Caco-2 (cell line): ENCODE results near the gene SLC10A3. TPM values are rescaled to one million over a fixed set of nuclear protein-coding genes. Genes with fewer than 3 reads are reported as not detected.

Experiments used
- BruUV-seq: library from RNA; stranded (reverse); fragments of 400-500 nt; replicated peaks from 2 replicates; lab custom pipeline; 2021; lab: Mats Ljungman, UMichigan
- CTCF ChIA-PET: fragments of 300-600 bp; sonication (Branson Sonifier 250); formaldehyde crosslinking; loops from one replicate; lab custom pipeline; 2022; ENCODE audit warnings: antibody characterized with exemption; lab: Charles Lee
- POLR2A ChIA-PET: fragments of 300-600 bp; sonication (Branson Sonifier 250); formaldehyde crosslinking; loops from one replicate; lab custom pipeline; 2022; ENCODE audit warnings: antibody characterized with exemption; lab: Charles Lee
- DNase-seq, 2 experiments: peaks; one replicate each; pipeline versions ENCODE4 v3.0.0 to v3.0.0-alpha.2; 2020 to 2022
- H3K27me3 ChIP-seq: replicated peaks from 2 replicates; pipeline ENCODE4 v1.6.0; 2011; ENCODE audit warnings: low read length; ENCODE audit not compliant: control insufficient read depth, insufficient read depth
- H3K36me3 ChIP-seq: 2 replicates; pipeline ENCODE4 v1.5.1; 2011; ENCODE audit warnings: low read length; ENCODE audit not compliant: control insufficient read depth, insufficient read depth
- H3K4me1 ChIP-seq: fragments of 250-450 bp; sonication (Bioruptor Pico); 2 replicates; pipeline ENCODE4 v1.5.1; 2020; ENCODE audit warnings: mild to moderate bottlenecking
- H3K4me3 ChIP-seq: 2 replicates; pipeline ENCODE4 v1.5.1; 2011; ENCODE audit warnings: low read depth, mild to moderate bottlenecking, control low read depth, low read length
- H3K9me3 ChIP-seq: fragments of 250-450 bp; sonication (Bioruptor Pico); 2 replicates; pipeline ENCODE4 v1.5.1; 2020; ENCODE audit warnings: mild to moderate bottlenecking, moderate library complexity
- H3K27ac Mint-ChIP-seq: one replicate; pipeline ENCODE4 v1.8.0; 2022; ENCODE audit warnings: mixed read lengths; ENCODE audit not compliant: unreplicated experiment
- H3K27me3 Mint-ChIP-seq: one replicate; pipeline ENCODE4 v1.8.0; 2022; ENCODE audit warnings: mixed read lengths; ENCODE audit not compliant: insufficient read depth, unreplicated experiment
- H3K36me3 Mint-ChIP-seq: one replicate; pipeline ENCODE4 v1.8.0; 2022; ENCODE audit warnings: mild to moderate bottlenecking, mixed read lengths; ENCODE audit not compliant: insufficient read depth, unreplicated experiment
- H3K4me1 Mint-ChIP-seq: one replicate; pipeline ENCODE4 v1.8.0; 2022; ENCODE audit warnings: low read depth, mixed read lengths; ENCODE audit not compliant: unreplicated experiment
- H3K4me3 Mint-ChIP-seq: one replicate; pipeline ENCODE4 v1.8.0; 2022; ENCODE audit warnings: mild to moderate bottlenecking, moderate library complexity, mixed read lengths; ENCODE audit not compliant: unreplicated experiment
- H3K9me3 Mint-ChIP-seq: one replicate; pipeline ENCODE4 v1.8.0; 2022; ENCODE audit warnings: mixed read lengths; ENCODE audit not compliant: unreplicated experiment
- intact Hi-C: fragments of 100-400 bp; cut with micrococcal nuclease; formaldehyde crosslinking; loops from one replicate; pipeline ENCODE4 v1.10.0; 2022; ENCODE audit not compliant: unreplicated experiment
- total RNA-seq: library from RNA; stranded (reverse); gene quantifications from 2 replicates; pipeline ENCODE4 v1.2.3, GENCODE V29; 2022
- TF ChIP-seq, protein P1 (sequence below), 2 experiments: fragments of 200-600 bp in 1 of 2; IDR thresholded peaks; 1 replicate in 1 of 2; 2 replicates in 1 of 2; pipeline versions ENCODE4 v1.5.1 to v1.8.0; 2011 to 2022; ENCODE audit warnings: antibody characterized with exemption in 1 of 2, control low read depth in 1 of 2, inconsistent platforms in 1 of 2, low read depth in 1 of 2, low read length in 1 of 2, mild to moderate bottlenecking in 1 of 2, moderate library complexity in 1 of 2; ENCODE audit not compliant: insufficient read depth in 1 of 2, severe bottlenecking in 1 of 2, unreplicated experiment in 1 of 2

The SLC10A3 gene
- total RNA-seq, 1 experiment from 2014 or later: 22.5 TPM

DNA sequence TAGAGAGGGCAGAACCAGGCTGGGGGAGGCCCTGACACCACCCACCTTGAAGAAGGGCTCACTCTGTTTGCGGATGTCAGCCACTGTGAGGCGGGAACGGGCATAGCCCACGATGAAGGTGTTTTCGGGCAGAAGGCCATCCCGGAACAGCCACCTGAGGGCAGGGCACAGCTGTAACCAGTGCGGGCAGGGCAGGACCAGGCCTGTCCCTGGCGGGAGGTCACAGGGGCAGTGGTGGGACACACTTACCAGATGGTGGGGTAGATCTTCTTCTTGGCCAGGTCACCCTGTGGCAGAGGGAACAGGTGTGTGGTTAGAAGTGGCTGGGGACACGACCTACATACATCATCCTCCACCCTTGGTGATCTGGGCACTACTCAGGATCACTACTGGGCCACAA lies 45.5 kb upstream of the SLC10A3 start:
- Mint-ChIP-seq H3K9me3 (no peaks in the 10 kb centered on the region), H3K4me1 (no peaks in the 10 kb centered on the region), H3K27ac (no peak overlapping the region), H3K4me3 (no peak overlapping the region), H3K36me3 (peaks cover 18% of the 10 kb centered on the region), H3K27me3 (no peaks in the 10 kb centered on the region)
- DNase-seq: no peak
- intact Hi-C loops: loop anchor here (2.0 kb wide), 1 partner anchor 45 kb away; the partner anchor contains the start of gene SLC10A3
- TF ChIP-seq, protein P1, sequence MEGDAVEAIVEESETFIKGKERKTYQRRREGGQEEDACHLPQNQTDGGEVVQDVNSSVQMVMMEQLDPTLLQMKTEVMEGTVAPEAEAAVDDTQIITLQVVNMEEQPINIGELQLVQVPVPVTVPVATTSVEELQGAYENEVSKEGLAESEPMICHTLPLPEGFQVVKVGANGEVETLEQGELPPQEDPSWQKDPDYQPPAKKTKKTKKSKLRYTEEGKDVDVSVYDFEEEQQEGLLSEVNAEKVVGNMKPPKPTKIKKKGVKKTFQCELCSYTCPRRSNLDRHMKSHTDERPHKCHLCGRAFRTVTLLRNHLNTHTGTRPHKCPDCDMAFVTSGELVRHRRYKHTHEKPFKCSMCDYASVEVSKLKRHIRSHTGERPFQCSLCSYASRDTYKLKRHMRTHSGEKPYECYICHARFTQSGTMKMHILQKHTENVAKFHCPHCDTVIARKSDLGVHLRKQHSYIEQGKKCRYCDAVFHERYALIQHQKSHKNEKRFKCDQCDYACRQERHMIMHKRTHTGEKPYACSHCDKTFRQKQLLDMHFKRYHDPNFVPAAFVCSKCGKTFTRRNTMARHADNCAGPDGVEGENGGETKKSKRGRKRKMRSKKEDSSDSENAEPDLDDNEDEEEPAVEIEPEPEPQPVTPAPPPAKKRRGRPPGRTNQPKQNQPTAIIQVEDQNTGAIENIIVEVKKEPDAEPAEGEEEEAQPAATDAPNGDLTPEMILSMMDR (IDR thresholded peaks at IDR 0.05; ENCODE audit: insufficient read depth in 1 of 2, low read depth in 1 of 2, low read length in 1 of 2, severe bottlenecking in 1 of 2, unreplicated experiment in 1 of 2): no peak
- Histone ChIP-seq H3K36me3 (peaks cover 5% of the 10 kb centered on the region; the same call in 1 of the 2 replicates), H3K4me3 (no peak overlapping the region), H3K4me1 (peaks cover 8% of the 10 kb centered on the region; the same call in 1 of the 2 replicates), H3K9me3 (no peaks in the 10 kb centered on the region), H3K27me3 (no peaks in the 10 kb centered on the region)
- BruUV-seq: no TSS peak
- CTCF ChIA-PET: interaction anchor here (1.6 kb wide), 1 partner anchor 163 kb away, joined by 4 read pairs; no protein-coding TSS in a partner anchor
- POLR2A ChIA-PET: no interaction called here

DNA sequence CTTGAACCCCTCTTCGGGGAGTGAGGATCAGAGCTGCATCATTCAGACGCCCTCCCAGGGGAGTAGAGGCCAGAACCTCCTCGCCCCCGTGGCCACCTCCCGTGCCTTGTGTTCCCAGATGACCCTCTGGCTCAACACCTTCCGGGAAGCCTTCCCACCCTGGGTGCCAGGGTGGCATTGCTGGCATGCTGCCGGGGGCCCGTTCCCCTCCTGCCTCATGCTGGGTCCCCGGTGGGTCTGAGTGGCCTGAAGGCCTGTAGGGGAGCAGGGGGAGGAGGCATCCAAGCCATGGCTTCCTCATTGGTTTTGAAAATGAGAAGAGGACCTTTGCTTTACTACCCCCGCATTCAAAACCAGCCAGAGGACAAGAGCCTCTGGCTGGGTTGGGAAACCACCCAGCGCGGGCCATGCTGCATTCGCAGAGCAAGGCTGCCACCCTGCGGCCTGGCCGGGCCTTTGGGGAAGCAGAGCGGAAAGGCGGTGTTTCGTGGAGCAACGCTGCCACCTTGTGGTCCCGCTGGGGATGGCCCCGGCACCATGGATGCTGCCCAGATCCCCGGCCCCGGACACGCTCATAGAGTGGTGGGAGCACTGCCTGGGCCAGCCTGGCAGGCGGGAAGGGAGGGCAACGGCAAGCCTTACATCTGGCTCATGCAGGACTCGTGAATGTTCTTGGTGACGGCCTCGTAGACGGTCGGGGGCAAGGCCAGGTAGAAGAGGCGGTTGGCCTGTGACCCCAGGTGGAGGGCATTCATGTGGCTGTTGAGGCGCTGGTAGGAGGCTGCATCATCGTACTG lies 44.3 kb upstream of the SLC10A3 start:
- intact Hi-C loops: loop anchor here (1.0 to 2.0 kb wide), 2 partner anchors 44 to 161 kb away; partner anchors contain the start of gene SLC10A3
- H3K9me3 ChIP-seq: no peaks in the 10 kb centered on the region
- Mint-ChIP-seq H3K27ac (no peak overlapping the region), H3K36me3 (peaks cover 19% of the 10 kb centered on the region), H3K27me3 (no peaks in the 10 kb centered on the region), H3K9me3 (no peaks in the 10 kb centered on the region), H3K4me1 (no peaks in the 10 kb centered on the region), H3K4me3 (no peak overlapping the region)
- DNase-seq: peak; percentile 78 to 87
- ChIA-PET CTCF (no interaction called here), POLR2A (no interaction called here)
- peaks cover 5% of the 10 kb centered on the region; the same call in 1 of the 2 replicates for H3K36me3 ChIP-seq
- H3K27me3 ChIP-seq: no peaks in the 10 kb centered on the region
- no TSS peak for BruUV-seq
- H3K4me3 ChIP-seq: no peak overlapping the region
- peaks cover 5% of the 10 kb centered on the region; the same call in 1 of the 2 replicates for H3K4me1 ChIP-seq
- TF ChIP-seq, protein P1 (IDR thresholded peaks at IDR 0.05; ENCODE audit: insufficient read depth in 1 of 2, low read depth in 1 of 2, low read length in 1 of 2, severe bottlenecking in 1 of 2, unreplicated experiment in 1 of 2): peak; percentile 91 to 94

DNA sequence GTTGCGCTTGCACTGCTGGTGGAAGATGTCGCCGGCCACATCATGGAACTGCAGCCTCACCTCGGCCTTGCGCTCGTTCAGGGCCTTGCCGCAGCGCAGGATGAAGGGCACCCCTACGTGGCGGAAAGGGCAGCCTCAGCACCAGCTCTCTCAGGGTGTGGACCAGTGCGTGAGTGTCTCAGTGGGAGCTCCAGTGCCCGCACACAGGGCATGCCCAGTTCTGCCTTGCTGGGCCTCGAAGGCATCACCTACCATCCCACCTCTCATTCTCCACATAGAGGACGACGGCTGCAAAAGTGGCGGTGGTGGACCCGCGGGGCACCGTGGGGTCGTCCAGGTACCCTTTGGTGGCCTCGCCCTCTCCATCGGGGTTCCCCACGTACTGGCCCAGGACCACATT lies 42.3 kb upstream of the SLC10A3 start:
- peaks cover 20% of the 10 kb centered on the region for H3K36me3 Mint-ChIP-seq

More for the DNA sequence above, 42.3 kb upstream of the SLC10A3 start:
- Mint-ChIP-seq H3K27ac (no peak overlapping the region), H3K27me3 (no peaks in the 10 kb centered on the region), H3K4me1 (no peaks in the 10 kb centered on the region), H3K4me3 (no peak overlapping the region), H3K9me3 (no peaks in the 10 kb centered on the region)
- ChIA-PET CTCF (interaction anchor here (0.6 to 1.4 kb wide), 2 partner anchors 129 to 159 kb away, joined by 4 to 5 read pairs; no protein-coding TSS in a partner anchor), POLR2A (no interaction called here)
- TF ChIP-seq, protein P1 (IDR thresholded peaks at IDR 0.05; ENCODE audit: insufficient read depth in 1 of 2, low read depth in 1 of 2, low read length in 1 of 2, severe bottlenecking in 1 of 2, unreplicated experiment in 1 of 2): no peak
- Histone ChIP-seq H3K36me3 (peaks cover 5% of the 10 kb centered on the region; the same call in 1 of the 2 replicates), H3K9me3 (no peaks in the 10 kb centered on the region), H3K4me3 (no peak overlapping the region), H3K27me3 (no peaks in the 10 kb centered on the region), H3K4me1 (peaks cover 5% of the 10 kb centered on the region; the same call in 1 of the 2 replicates)
- no peak for DNase-seq
- BruUV-seq: no TSS peak
- intact Hi-C loops: no loop called here
